Measurements from ENCODE around the gene CAMKK2. TPM values are rescaled to one million over a fixed set of nuclear protein-coding genes. Genes with fewer than 3 reads are reported as not detected.
"Not testable (repeated sequence)": the region's sequence is repeated elsewhere in the genome, so short reads cannot be mapped to it uniquely, and the experiment has no call there.

The CAMKK2 gene
- total RNA-seq, 1 experiment from 2014 or later = 26.7 TPM

GRCh38 chr12:121205491-121205890, 91.0 kb downstream of the CAMKK2 start:
- no peak overlapping the region for H2AFZ ChIP-seq
- H3K27me3 ChIP-seq (ENCODE audit: insufficient read depth, low read depth) = no peaks in the 10 kb centered on the region
- H3K79me2 ChIP-seq (ENCODE audit: low read depth) = peaks cover under 1% of the 10 kb centered on the region; the same call in 1 of the 2 replicates
- H3K9me3 ChIP-seq (ENCODE audit: insufficient read depth, low read depth) = no peaks in the 10 kb centered on the region
- no TSS peak for BruUV-seq (replicated peaks)
- no peaks in the 10 kb centered on the region for H3K36me3 ChIP-seq (ENCODE audit: low read depth)
- DNase-seq = no peak
- H3K4me2 ChIP-seq = no peak overlapping the region
- ChIA-PET POLR2A (ENCODE audit: unreplicated experiment) (interaction anchor here (0.7 kb wide), 1 partner anchor 81 kb away, joined by 9 read pairs; no protein-coding TSS in a partner anchor), CTCF (no interaction called here)
- H3K4me3 ChIP-seq = no peak overlapping the region
- peaks cover 15% of the 10 kb centered on the region; the same call in 1 of the 2 replicates for H3F3A ChIP-seq (ENCODE audit: insufficient read depth, low read depth)
- H4K20me1 ChIP-seq (ENCODE audit: insufficient read depth) = no peaks in the 10 kb centered on the region
- no peaks in the 10 kb centered on the region for H3K4me1 ChIP-seq (replicated peaks; ENCODE audit: insufficient read depth)
- TF ChIP-seq CTCF (conservative IDR thresholded peaks at IDR 0.05) = no peak
- no peak for TF ChIP-seq EZH2 (IDR thresholded peaks at IDR 0.05; ENCODE audit: low read depth)
- no peak overlapping the region for H3K27ac ChIP-seq
- no peaks in the 10 kb centered on the region for H3K9me2 ChIP-seq (ENCODE audit: insufficient read depth)
- intact Hi-C loops (cut with micrococcal nuclease; ENCODE audit: unreplicated experiment) = no loop called here

- POLR2A ChIA-PET (ENCODE audit: unreplicated experiment) = no interaction called here
- Histone ChIP-seq H2AFZ (no peak overlapping the region), H3K4me2 (no peak overlapping the region), H3K9me3 (ENCODE audit: insufficient read depth, low read depth) (no peaks in the 10 kb centered on the region), H3F3A (ENCODE audit: insufficient read depth, low read depth) (peaks cover 5% of the 10 kb centered on the region; the same call in 1 of the 2 replicates), H3K9me2 (ENCODE audit: insufficient read depth) (no peaks in the 10 kb centered on the region), H3K79me2 (ENCODE audit: low read depth) (no peaks in the 10 kb centered on the region), H3K27ac (no peak overlapping the region), H4K20me1 (ENCODE audit: insufficient read depth) (no peaks in the 10 kb centered on the region), H3K4me3 (no peak overlapping the region), H3K36me3 (ENCODE audit: low read depth) (no peaks in the 10 kb centered on the region), H3K4me1 (replicated peaks; ENCODE audit: insufficient read depth) (no peaks in the 10 kb centered on the region), H3K27me3 (ENCODE audit: insufficient read depth, low read depth) (no peaks in the 10 kb centered on the region)
- CTCF ChIA-PET = no interaction called here
- BruUV-seq (replicated peaks) = no TSS peak
- TF ChIP-seq EZH2 (IDR thresholded peaks at IDR 0.05; ENCODE audit: low read depth) (no peak), CTCF (conservative IDR thresholded peaks at IDR 0.05) (no peak)
- DNase-seq = no peak
- intact Hi-C loops (cut with micrococcal nuclease; ENCODE audit: unreplicated experiment) = no loop called here
Observed at GRCh38 chr12:121203482-121203881, 93.0 kb downstream of the CAMKK2 start.

GRCh38 chr12:121202407-121203355, 93.8 kb downstream of the CAMKK2 start:
- Histone ChIP-seq H3K27ac (no peak overlapping the region), H3F3A (ENCODE audit: insufficient read depth, low read depth) (no peaks in the 10 kb centered on the region), H3K36me3 (ENCODE audit: low read depth) (no peaks in the 10 kb centered on the region), H3K4me2 (no peak overlapping the region), H3K9me2 (ENCODE audit: insufficient read depth) (no peaks in the 10 kb centered on the region), H4K20me1 (ENCODE audit: insufficient read depth) (no peaks in the 10 kb centered on the region), H2AFZ (no peak overlapping the region), H3K9me3 (ENCODE audit: insufficient read depth, low read depth) (no peaks in the 10 kb centered on the region), H3K4me1 (replicated peaks; ENCODE audit: insufficient read depth) (no peaks in the 10 kb centered on the region), H3K79me2 (ENCODE audit: low read depth) (no peaks in the 10 kb centered on the region), H3K4me3 (no peak overlapping the region), H3K27me3 (ENCODE audit: insufficient read depth, low read depth) (no peaks in the 10 kb centered on the region)
- BruUV-seq (replicated peaks) = no TSS peak
- no peak for DNase-seq
- no peak for TF ChIP-seq CTCF (conservative IDR thresholded peaks at IDR 0.05)
- TF ChIP-seq EZH2 (IDR thresholded peaks at IDR 0.05; ENCODE audit: low read depth) = no peak
- intact Hi-C loops (cut with micrococcal nuclease; ENCODE audit: unreplicated experiment) = no loop called here
- CTCF ChIA-PET = no interaction called here
- POLR2A ChIA-PET (ENCODE audit: unreplicated experiment) = no interaction called here

- H3K36me3 ChIP-seq (ENCODE audit: low read depth); H3K4me3 ChIP-seq; H3K27me3 ChIP-seq (ENCODE audit: insufficient read depth, low read depth); H3K27ac ChIP-seq; BruUV-seq (replicated peaks); H3K9me3 ChIP-seq (ENCODE audit: insufficient read depth, low read depth); H3K4me1 ChIP-seq (replicated peaks; ENCODE audit: insufficient read depth); intact Hi-C loops (cut with micrococcal nuclease; ENCODE audit: unreplicated experiment); H3K9me2 ChIP-seq (ENCODE audit: insufficient read depth); H4K20me1 ChIP-seq (ENCODE audit: insufficient read depth); DNase-seq; H2AFZ ChIP-seq; H3F3A ChIP-seq (ENCODE audit: insufficient read depth, low read depth); H3K79me2 ChIP-seq (ENCODE audit: low read depth); CTCF ChIA-PET; H3K4me2 ChIP-seq: not testable (repeated sequence)
- POLR2A ChIA-PET (ENCODE audit: unreplicated experiment) = interaction anchor here (0.7 kb wide), 1 partner anchor 121 kb away, joined by 8 read pairs; no protein-coding TSS in a partner anchor
Observed at GRCh38 chr12:121201140-121201539, 95.4 kb downstream of the CAMKK2 start.

All from PC-9 (cell line).